HG03378 (cell line): Measurements from ENCODE around the gene PCDH8.
"Not testable (repeated sequence)": the region's sequence is repeated elsewhere in the genome, so short reads cannot be mapped to it uniquely, and the experiment has no call there.

Experiments used
- ATAC-seq: cut with Tn5 transposase; IDR thresholded peaks from one replicate; pipeline ENCODE4 v1.9.1; 2021; ENCODE audit warnings: mild to moderate bottlenecking, moderate library complexity; ENCODE audit not compliant: unreplicated experiment

Gene PCDH8

GRCh38 chr13:52827839-52828238, 20.6 kb downstream of the PCDH8 start:
- no peak for ATAC-seq

GRCh38 chr13:52817886-52818285, 30.6 kb downstream of the PCDH8 start:
- not testable (repeated sequence) for ATAC-seq

- no peak for ATAC-seq
Observed at GRCh38 chr13:52815330-52815729, 33.1 kb downstream of the PCDH8 start.

- ATAC-seq: no peak
Observed at GRCh38 chr13:52812941-52813340, 35.5 kb downstream of the PCDH8 start.

DNA sequence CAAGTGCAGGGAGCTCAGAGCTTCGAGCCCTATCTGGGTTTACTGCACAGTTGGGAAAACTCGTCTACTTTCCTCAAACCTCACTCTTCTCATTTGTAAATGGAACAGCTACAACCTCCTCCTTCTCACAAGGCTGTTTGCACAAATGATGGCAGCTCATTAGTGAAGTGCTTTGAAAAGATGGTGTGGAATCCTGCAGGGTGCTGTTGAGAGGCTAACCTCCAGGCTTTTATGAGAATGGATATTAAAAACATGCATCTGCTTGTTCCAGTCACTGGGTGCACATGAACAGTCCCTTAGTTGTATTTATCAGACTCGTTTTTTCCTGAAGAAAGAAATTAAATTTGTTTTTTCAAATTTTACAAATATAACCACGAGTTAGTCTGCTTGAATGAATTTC, 36.6 kb downstream of the PCDH8 start:
- ATAC-seq: no peak

DNA sequence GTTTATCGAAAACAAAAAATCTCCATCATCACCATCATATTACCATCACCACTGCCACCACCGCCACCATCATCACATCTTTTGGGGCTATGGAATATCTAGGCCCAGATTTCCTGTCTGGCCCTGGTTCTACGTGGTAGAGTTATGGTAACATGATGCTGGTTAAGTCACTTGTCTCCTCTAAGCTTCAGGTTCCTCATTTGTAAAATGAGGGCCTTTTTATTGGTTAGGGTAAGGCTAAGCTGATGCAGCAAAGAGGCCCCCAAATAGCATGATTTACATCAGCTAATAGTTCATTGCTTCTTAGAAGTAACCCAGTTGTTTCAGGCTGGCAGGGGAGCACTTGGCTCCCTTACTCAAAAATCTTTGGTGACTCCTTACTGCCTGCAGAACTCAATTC, 37.9 kb downstream of the PCDH8 start:
- no peak for ATAC-seq

- ATAC-seq: no peak
Observed at GRCh38 chr13:52810011-52810410, 38.4 kb downstream of the PCDH8 start.

- ATAC-seq: peak; percentile 73
Observed at GRCh38 chr13:52809310-52809769, 39.1 kb downstream of the PCDH8 start.

DNA sequence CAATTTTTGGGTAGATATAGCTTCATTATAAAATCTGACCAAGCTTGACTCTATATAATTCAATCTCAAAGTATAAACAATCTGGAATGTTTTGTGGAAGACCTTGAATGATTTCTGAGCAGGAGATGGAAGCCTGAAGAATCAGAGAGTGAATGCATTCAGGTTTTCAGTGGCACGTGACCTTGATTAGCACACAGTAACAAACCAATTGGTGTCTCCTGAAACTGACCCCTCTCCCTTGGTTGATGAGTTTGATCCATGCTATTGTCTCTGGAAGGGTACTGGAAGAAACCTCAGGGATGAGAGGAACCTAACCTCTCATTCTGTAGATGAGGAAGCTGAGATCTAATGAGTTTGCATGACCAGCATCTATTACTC, 39.6 kb downstream of the PCDH8 start:
- no peak for ATAC-seq

GRCh38 chr13:52806029-52806428, 42.4 kb downstream of the PCDH8 start:
- ATAC-seq: no peak

- ATAC-seq: no peak
Observed at GRCh38 chr13:52804202-52804641, 44.2 kb downstream of the PCDH8 start.

- ATAC-seq: no peak
Observed at GRCh38 chr13:52800856-52801255, 47.6 kb downstream of the PCDH8 start.

GRCh38 chr13:52798770-52799430, 49.5 kb downstream of the PCDH8 start:
- ATAC-seq: no peak

- ATAC-seq: no peak
Observed at GRCh38 chr13:52797176-52797575, 51.3 kb downstream of the PCDH8 start.

DNA sequence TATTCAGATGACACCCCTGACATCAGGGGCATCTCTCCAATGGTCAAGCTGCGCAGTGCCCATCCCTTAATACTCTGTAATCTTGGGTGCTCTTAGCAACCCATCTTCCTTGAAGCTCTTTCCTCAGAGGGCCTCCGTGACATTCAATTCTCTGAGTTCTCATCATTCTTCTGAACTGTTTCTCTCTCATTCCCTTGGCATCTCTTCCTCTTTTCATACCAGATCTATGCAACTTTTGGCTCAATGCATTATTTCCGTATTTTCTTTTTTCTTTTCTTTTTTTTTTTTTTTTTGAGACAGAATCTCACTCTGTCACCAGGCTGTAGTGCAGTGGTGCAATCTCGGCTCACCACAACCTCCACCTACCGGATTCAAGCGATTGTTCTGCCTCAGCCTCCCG, 53.9 kb downstream of the PCDH8 start:
- no peak for ATAC-seq

DNA sequence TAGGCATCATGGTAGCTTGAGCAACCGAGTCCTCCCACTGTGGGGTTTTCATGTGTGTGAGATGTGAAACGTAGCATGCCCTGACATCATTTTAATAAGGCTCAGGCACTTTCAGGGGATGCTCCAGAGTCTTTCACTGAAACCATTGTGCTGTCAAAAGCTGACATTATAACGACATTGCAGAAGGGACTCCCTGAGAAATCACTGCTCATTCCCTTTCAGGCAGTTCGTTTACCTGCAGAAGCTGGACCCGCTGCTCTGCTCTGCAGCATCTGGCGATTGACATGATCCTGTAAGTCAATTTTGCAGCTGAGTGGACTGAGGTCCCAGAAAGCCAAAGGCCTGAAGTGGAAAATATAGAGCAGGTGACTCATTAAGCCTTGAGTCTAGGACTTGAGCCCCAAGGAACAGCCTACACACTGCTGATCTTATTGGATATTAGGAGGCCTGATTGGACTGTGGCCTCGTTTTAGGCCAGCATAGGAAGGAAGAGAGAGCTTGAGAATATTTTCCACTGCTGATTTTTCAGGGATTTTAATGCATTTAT, 54.9 kb downstream of the PCDH8 start:
- no peak for ATAC-seq
